ENCODE measurements around the gene FHIT. TPM values are rescaled to one million over a fixed set of nuclear protein-coding genes. Genes with fewer than 3 reads are reported as not detected.

The FHIT gene
- polyA plus RNA-seq, 3 donors = 25.7 to 31.0 (median 25.7) TPM

DNA sequence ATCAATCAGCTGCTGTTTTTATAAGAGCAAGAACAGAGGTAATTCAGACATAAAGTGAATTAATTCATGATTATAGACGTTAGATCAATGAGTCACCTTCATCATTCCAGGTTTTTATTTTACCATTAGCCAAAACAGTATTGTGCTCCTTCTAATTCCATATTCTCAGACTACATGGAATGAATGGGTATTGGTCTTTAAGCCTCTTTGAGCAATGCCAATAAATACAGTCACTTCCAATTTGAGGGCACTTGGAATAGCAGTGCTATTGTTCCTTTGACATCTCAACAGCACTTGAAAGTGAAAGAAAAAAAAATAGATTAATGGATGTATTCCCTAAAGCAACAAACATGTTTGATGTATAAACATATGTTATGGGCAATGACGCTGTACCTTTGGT is 1370.5 kb downstream of the FHIT start:
- DNase-seq (ENCODE audit: extremely low read depth in 1 of 11, low read depth in 9 of 11, low spot score in 4 of 11) = no peak

- no peak for DNase-seq (ENCODE audit: extremely low read depth in 1 of 11, low read depth in 9 of 11, low spot score in 4 of 11)
These were observed 1372.1 kb downstream of the FHIT start for GRCh38 chr3:59879031-59879581.

DNA sequence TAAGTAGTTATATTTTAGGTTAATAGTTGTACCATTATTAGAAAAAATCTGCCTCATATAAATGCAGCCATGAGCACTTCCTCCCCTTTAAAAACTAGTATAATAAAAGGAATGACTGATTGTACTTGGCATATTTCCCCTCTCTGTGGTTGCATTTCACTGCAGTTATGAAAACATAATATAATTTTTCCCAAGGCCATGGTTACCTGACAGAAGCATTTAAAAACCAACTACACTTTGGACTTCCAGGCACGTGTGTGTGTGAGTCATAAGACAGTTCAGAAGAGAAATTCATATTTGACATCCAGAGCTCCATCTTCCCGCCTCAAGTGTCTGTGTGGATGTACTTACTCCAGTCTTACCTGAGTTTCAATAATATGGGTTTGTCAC is 1373.2 kb downstream of the FHIT start:
- no peak for DNase-seq (ENCODE audit: extremely low read depth in 1 of 11, low read depth in 9 of 11, low spot score in 4 of 11)

GRCh38 chr3:59877263-59878037 is 1373.8 kb downstream of the FHIT start:
- no peak for DNase-seq (ENCODE audit: extremely low read depth in 1 of 11, low read depth in 9 of 11, low spot score in 4 of 11)

- DNase-seq (ENCODE audit: extremely low read depth in 1 of 11, low read depth in 9 of 11, low spot score in 4 of 11) = no peak
These were observed 1374.7 kb downstream of the FHIT start for GRCh38 chr3:59876533-59877062.

DNA sequence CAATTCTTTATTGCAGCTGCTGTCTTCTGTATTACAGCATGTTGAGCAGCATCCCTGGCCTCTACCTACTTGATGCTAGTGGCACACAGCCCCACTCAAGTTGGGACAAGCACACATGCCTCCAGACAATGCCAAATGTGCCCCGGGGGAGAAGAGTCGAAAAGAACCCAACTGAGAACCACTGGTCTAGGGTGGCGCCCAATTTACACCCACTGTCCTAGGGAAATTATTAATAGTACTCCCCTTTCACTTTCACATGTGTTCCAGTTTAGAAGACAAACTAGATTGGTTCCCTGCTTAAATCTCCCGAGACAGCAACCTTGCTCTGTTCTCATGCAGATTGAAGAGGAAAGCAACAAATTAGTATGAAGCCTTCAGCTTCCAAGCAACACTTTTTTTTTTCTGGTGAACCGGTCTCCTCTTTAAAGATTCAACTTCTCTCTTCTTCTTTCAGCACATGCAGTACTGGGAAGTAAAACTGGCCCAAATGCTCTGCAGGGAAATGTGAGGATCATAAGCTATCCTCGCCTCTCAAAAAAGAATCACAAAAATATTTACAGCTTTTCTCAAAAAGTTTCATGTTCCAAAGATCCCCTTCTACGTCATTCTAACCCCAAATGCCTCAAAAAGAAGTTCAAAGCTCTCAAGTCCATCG is 1377.5 kb downstream of the FHIT start:
- DNase-seq (ENCODE audit: extremely low read depth in 1 of 11, low read depth in 9 of 11, low spot score in 4 of 11) = no peak

GRCh38 chr3:59872128-59872527 is 1379.1 kb downstream of the FHIT start:
- no peak for DNase-seq (ENCODE audit: extremely low read depth in 1 of 11, low read depth in 9 of 11, low spot score in 4 of 11)

- no peak for DNase-seq (ENCODE audit: extremely low read depth in 1 of 11, low read depth in 9 of 11, low spot score in 4 of 11)
These were observed 1383.9 kb downstream of the FHIT start for GRCh38 chr3:59867185-59868002.

GRCh38 chr3:59866076-59866475 is 1385.2 kb downstream of the FHIT start:
- DNase-seq (ENCODE audit: extremely low read depth in 1 of 11, low read depth in 9 of 11, low spot score in 4 of 11) = no peak

DNA sequence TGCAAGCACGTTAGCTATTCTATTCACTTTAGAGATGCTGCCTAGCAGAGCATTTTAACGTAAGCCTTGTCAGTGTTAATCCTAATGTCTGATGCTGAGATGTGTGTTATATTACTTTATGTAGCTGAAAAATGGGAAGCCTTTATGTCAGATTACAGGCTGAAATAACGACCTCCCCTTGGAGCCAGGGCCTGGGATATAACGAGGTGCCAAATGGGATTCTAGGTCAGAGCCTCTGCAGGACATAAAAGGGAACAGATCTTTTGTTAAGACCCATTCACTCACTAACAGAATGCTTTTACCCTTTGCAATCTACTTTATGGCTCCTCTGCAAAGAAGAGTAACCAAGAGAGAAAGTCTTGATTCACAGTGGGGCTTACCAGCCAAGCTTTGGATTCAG is 1385.9 kb downstream of the FHIT start:
- DNase-seq (ENCODE audit: extremely low read depth in 1 of 11, low read depth in 9 of 11, low spot score in 4 of 11) = no peak

DNA sequence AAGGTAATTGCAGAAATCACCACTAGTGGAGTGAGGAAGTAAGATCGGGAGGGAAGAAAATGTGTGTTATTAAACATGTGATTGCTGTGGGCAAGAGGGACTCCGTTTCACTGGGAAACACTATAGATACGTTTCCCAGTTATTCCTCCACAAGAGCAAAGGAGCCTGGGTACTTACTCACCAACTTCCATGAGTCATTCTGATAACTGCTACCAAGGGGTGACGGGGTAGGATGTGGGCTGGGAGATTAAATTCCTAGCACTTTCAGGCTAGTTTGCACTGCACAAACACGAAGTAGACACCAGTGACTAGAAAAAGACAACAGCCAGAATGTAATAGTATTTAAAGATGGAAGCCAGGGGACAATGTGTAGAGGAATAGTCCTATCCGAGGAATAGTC is 1388.6 kb downstream of the FHIT start:
- no peak for DNase-seq (ENCODE audit: extremely low read depth in 1 of 11, low read depth in 9 of 11, low spot score in 4 of 11)

DNA sequence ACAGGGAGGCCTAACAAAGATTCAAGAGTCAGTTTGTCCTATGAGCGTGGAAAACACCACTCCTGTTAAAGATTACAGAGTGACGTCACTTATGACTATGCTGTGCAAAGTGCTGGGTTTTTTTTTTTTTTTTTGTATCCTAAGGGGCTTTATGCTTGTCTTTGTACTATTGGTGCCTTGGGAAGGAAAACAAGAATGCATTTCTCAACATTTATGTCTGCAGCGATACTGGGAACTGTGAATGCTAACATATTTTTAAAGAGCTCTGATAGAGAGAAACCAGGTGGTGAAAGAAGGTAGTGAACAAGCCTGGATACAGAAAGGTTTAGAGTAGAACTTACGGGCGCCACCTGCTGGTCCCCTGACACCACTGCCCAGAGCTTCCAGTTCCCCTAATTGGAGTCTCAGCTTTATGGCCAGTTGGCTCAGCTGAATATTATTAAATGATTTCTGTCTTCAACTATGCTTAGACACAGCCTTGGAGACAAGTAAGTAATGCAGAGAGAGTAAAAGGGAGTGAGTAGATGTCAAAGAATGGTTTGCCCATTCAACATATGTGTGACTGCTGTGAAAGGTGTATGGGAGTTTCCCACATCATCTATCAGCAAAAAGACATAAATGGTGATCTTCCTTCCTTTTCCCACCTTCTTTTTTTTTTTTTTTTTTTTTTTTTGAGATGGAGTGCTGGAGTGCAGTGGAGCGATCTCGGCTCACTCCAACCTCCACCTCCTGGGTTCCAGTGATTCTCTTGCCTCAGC is 1393.5 kb downstream of the FHIT start:
- DNase-seq (ENCODE audit: extremely low read depth in 1 of 11, low read depth in 9 of 11, low spot score in 4 of 11) = peak; percentile 45 to 78 (median 71)

DNA sequence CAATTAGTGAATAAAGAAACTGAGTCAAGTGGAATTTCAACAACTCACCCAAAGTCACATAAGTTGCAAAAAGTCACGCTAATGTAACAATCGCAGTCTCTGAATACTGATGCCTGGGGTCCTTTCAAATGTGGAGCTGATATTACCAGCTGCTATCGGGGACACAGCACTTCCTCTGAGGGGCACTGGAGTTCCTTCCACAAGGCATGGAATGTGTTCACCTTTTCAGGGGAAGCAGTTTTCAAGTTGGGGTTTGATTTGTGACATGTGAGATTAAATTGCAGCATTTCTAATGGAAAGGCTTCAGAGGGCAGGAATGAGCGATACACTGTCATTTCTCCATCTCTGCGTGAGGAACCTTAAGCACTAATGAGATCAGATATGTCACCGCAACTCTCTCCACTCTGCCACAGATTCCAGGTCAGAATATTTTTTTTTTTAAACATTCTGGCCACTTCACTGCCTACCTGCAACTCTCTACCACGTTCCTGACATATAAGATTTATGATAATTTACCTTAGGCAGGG is 1394.3 kb downstream of the FHIT start:
- no peak for DNase-seq (ENCODE audit: extremely low read depth in 1 of 11, low read depth in 9 of 11, low spot score in 4 of 11)

DNA sequence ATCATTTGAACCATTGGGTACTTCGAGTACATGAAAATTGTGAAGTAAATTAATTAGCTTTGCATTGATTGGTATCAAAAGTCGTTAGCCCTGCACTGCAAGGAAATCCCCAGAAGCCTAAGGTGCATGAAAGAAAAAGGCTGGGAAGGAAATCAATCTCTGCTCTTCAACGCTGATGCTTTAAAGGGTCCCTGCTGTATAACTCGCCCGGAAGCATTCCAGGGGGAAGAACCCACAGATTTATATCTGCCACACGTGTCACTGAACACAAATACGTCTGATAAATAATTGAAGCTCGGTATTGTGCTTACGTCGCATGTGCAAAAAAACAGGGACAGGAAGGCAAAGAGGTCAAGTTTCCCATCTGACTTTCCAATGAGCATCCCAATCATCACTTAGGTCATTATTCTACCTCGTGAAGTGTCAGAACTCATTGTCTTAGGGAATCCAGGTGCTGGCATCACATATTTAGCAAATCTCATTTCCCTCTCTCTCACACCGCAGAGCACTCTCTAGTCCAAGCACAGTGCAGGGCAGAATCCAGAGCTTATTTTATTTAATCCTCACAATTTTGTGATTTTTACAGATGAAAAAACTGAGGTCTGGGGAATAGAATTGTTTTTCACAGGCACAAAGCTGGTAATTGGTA is 1397.1 kb downstream of the FHIT start:
- no peak for DNase-seq (ENCODE audit: extremely low read depth in 1 of 11, low read depth in 9 of 11, low spot score in 4 of 11)

DNA sequence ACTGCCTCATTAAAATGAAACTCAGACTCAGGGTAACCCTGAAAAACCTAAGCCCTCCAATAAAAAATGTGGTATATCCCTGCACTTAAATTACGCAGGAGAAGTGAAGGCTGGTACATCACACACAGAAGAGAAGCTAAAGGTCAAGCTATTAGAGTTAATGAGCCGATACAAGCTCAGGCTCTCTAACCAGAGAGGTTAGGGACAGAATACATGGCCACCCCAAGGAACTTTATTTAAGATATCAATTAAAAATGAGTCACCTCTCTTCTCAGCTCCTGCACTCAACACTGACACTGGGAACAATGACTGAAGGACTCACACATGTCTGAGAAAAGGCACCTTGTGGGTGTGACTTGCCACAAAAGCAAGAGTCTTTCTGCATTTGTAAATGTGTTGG is 1400.8 kb downstream of the FHIT start:
- DNase-seq (ENCODE audit: extremely low read depth in 1 of 11, low read depth in 9 of 11, low spot score in 4 of 11) = no peak

GRCh38 chr3:59845386-59845785 is 1405.9 kb downstream of the FHIT start:
- DNase-seq (ENCODE audit: extremely low read depth in 1 of 11, low read depth in 9 of 11, low spot score in 4 of 11) = no peak

DNA sequence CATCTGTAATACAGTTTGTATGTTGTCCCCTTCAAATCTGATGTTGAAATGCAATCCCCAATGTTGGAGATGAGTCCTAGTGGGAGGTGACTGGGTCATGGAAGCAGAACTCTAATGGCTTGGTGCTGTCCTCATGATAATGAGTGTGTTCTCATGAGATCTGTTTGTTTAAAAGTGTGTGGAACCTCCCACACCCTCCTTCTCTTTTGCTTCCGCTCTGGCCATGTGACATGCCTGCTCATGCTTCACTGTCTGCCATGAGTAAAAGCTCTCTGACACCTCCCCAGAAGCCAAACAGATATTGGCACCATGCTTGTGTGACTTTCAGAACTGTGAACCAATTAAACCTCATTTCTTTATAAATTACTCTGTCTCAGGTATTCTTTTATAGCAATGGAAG is 1407.4 kb downstream of the FHIT start:
- no peak for DNase-seq (ENCODE audit: extremely low read depth in 1 of 11, low read depth in 9 of 11, low spot score in 4 of 11)
